Measurements from ENCODE around the gene AGAP1. TPM values are rescaled to one million over a fixed set of nuclear protein-coding genes. Genes with fewer than 3 reads are reported as not detected.

The AGAP1 gene
- total and polyA plus RNA-seq, 2 donors (not counting 3 experiments of a cell fraction or from before 2014, with no cell fraction given) = 10.2 to 20.9 TPM

GRCh38 chr2:235956281-235956970 lies 462.6 kb downstream of the AGAP1 start:
- BruUV-seq (replicated peaks) = no TSS peak
- TF ChIP-seq POLR2A (IDR thresholded peaks at IDR 0.05; ENCODE audit: low read depth, low read length) = no peak
- Histone ChIP-seq H4K20me1 (replicated peaks; ENCODE audit: control insufficient read depth, extremely low read depth, insufficient read depth, low read length) (no peaks in the 10 kb centered on the region), H3K4me3 (replicated peaks in 1 of 3; ENCODE audit: insufficient read depth in 1 of 3, low read depth in 1 of 3, low read length in 3 of 3) (no peak overlapping the region), H3K4me1 (ENCODE audit: control insufficient read depth, extremely low read depth, insufficient read depth, low read length) (no peaks in the 10 kb centered on the region), H3K9ac (replicated peaks; ENCODE audit: extremely low read depth, insufficient read depth, low read length) (no peak overlapping the region), H3K27me3 (ENCODE audit: control insufficient read depth in 2 of 2, insufficient read depth in 2 of 2, low read length in 2 of 2) (no peaks in the 10 kb centered on the region), H3K4me2 (ENCODE audit: insufficient read depth, low read length) (no peak overlapping the region), H3K36me3 (ENCODE audit: control insufficient read depth in 2 of 2, extremely low read depth in 1 of 2, insufficient read depth in 2 of 2, low read length in 2 of 2) (no peaks in the 10 kb centered on the region), H3K27ac (ENCODE audit: insufficient read depth, low read depth, low read length) (no peak overlapping the region), H2AFZ (ENCODE audit: low read depth, low read length) (no peak overlapping the region), H3K9me1 (replicated peaks; ENCODE audit: control insufficient read depth, extremely low read depth, insufficient read depth, low read length) (no peaks in the 10 kb centered on the region), H3K79me2 (ENCODE audit: control insufficient read depth, insufficient read depth, low read length) (no peaks in the 10 kb centered on the region), H3K9me3 (replicated peaks; ENCODE audit: control insufficient read depth, insufficient read depth, low read length) (no peaks in the 10 kb centered on the region)
- POLR2A ChIA-PET = no interaction called here
- intact Hi-C loops (cut with micrococcal nuclease) (no loop called here), dilution Hi-C loops (cut with MboI; ENCODE audit: extremely low pct_ligation_motif_present, low sequenced_read_pairs) (no loop called here)
- FAIRE-seq = no peak
- no peak for DNase-seq (ENCODE audit: low read depth, low spot score)
- CTCF ChIA-PET = no interaction called here

GRCh38 chr2:235957251-235957650 lies 463.4 kb downstream of the AGAP1 start:
- FAIRE-seq (no peak), DNase-seq (ENCODE audit: low read depth, low spot score) (no peak)
- Histone ChIP-seq H2AFZ (ENCODE audit: low read depth, low read length) (no peak overlapping the region), H3K4me3 (replicated peaks in 1 of 3; ENCODE audit: insufficient read depth in 1 of 3, low read depth in 1 of 3, low read length in 3 of 3) (no peak overlapping the region), H3K36me3 (ENCODE audit: control insufficient read depth in 2 of 2, extremely low read depth in 1 of 2, insufficient read depth in 2 of 2, low read length in 2 of 2) (no peaks in the 10 kb centered on the region), H3K27ac (ENCODE audit: insufficient read depth, low read depth, low read length) (no peak overlapping the region), H4K20me1 (replicated peaks; ENCODE audit: control insufficient read depth, extremely low read depth, insufficient read depth, low read length) (no peaks in the 10 kb centered on the region), H3K9me1 (replicated peaks; ENCODE audit: control insufficient read depth, extremely low read depth, insufficient read depth, low read length) (no peaks in the 10 kb centered on the region), H3K27me3 (ENCODE audit: control insufficient read depth in 2 of 2, insufficient read depth in 2 of 2, low read length in 2 of 2) (no peaks in the 10 kb centered on the region), H3K79me2 (ENCODE audit: control insufficient read depth, insufficient read depth, low read length) (no peaks in the 10 kb centered on the region), H3K4me2 (ENCODE audit: insufficient read depth, low read length) (no peak overlapping the region), H3K4me1 (ENCODE audit: control insufficient read depth, extremely low read depth, insufficient read depth, low read length) (no peaks in the 10 kb centered on the region), H3K9me3 (replicated peaks; ENCODE audit: control insufficient read depth, insufficient read depth, low read length) (no peaks in the 10 kb centered on the region), H3K9ac (replicated peaks; ENCODE audit: extremely low read depth, insufficient read depth, low read length) (no peak overlapping the region)
- dilution Hi-C loops (cut with MboI; ENCODE audit: extremely low pct_ligation_motif_present, low sequenced_read_pairs) (no loop called here), intact Hi-C loops (cut with micrococcal nuclease) (no loop called here)
- no TSS peak for BruUV-seq (replicated peaks)
- ChIA-PET POLR2A (no interaction called here), CTCF (no interaction called here)
- TF ChIP-seq EZH2 (IDR thresholded peaks at IDR 0.05; ENCODE audit: borderline replicate concordance, low read depth, low read length, severe bottlenecking) = no peak
- no peak for TF ChIP-seq GATA2 (IDR thresholded peaks at IDR 0.05; ENCODE audit: insufficient read depth, insufficient read length, low read depth, low read length)
- no peak for TF ChIP-seq POLR2A (IDR thresholded peaks at IDR 0.05; ENCODE audit: low read depth, low read length)
- TF ChIP-seq, protein P1, sequence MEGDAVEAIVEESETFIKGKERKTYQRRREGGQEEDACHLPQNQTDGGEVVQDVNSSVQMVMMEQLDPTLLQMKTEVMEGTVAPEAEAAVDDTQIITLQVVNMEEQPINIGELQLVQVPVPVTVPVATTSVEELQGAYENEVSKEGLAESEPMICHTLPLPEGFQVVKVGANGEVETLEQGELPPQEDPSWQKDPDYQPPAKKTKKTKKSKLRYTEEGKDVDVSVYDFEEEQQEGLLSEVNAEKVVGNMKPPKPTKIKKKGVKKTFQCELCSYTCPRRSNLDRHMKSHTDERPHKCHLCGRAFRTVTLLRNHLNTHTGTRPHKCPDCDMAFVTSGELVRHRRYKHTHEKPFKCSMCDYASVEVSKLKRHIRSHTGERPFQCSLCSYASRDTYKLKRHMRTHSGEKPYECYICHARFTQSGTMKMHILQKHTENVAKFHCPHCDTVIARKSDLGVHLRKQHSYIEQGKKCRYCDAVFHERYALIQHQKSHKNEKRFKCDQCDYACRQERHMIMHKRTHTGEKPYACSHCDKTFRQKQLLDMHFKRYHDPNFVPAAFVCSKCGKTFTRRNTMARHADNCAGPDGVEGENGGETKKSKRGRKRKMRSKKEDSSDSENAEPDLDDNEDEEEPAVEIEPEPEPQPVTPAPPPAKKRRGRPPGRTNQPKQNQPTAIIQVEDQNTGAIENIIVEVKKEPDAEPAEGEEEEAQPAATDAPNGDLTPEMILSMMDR (IDR thresholded peaks at IDR 0.05; ENCODE audit: extremely low read depth in 1 of 2, insufficient read depth in 1 of 2, low read depth in 1 of 2, low read length in 2 of 2) = no peak
- TF ChIP-seq POLR2AphosphoS5 (IDR thresholded peaks at IDR 0.05; ENCODE audit: insufficient read depth, low read depth, low read length) = no peak
- TF ChIP-seq JUN (IDR thresholded peaks at IDR 0.05; ENCODE audit: borderline replicate concordance, insufficient read depth, insufficient read length, low read depth) = no peak
- TF ChIP-seq MAX (IDR thresholded peaks at IDR 0.05; ENCODE audit: insufficient read depth, insufficient read length) = no peak
- no peak for TF ChIP-seq MYC (IDR thresholded peaks at IDR 0.05; ENCODE audit: low read depth, low read length)
- TF ChIP-seq FOS (IDR thresholded peaks at IDR 0.05; ENCODE audit: borderline replicate concordance, insufficient read depth, low read length) = no peak

Data from endothelial cell of umbilical vein (primary cell).